ENCODE measurements around the gene INTS3.
A peak's percentile ranks its signal among the peaks of the same experiment; 100 is the strongest.

The INTS3 gene

DNA sequence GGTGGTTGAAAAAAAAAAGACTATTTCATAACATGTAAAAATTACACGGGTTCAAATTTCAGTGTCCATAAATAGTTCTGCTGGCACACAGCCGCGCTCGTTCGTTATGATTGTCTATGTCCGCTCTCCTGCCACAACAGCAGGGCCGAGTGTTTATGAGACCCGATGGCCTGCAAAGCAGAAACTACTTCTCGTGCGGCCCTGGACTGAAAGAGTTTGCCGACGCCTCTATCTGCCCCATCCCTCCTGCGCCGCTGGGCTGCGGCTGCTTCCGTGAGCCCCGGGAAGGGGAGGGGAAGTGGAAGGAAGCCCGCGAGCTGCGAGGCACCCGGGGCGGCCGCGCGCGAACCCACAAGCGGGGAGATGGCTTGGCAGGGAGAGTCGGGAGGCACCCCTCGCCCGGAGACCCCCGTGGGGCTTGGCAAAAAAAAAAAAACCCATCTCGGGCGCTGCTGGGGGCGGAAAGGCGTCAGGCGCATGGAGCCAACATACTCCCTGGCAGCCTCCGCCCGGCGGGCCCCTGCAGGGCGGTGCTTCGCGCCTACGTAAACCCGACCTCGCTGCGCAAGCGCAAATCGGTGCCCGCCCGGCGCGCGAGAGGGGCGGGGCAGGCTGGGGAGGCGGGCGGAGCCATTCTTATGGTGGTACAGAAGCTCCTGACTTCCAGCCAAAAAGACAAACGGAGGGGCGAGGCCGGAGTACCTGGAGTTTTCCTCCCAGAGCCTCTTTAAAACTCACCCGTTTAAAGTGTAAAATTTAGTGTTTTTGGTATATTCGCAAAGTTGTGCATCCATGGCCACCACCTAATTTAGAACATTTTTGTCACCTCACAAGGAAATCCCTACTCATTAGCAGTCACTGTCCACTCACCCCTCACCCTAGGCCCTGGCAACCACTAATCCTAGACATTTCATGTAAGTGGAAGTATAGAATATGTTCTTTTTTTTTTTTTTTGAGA, 55.7 kb downstream of the INTS3 start:
- peak overlapping the region; percentile 96 for H3K4me2 ChIP-seq
- no peaks in the 10 kb centered on the region for H4K20me1 ChIP-seq (ENCODE audit: insufficient read depth)
- no peaks in the 10 kb centered on the region for H3K36me3 ChIP-seq (ENCODE audit: insufficient read depth)
- H3K79me2 ChIP-seq (ENCODE audit: insufficient read depth, low read depth), result no peaks in the 10 kb centered on the region
- peaks cover 16% of the 10 kb centered on the region for H3K4me1 ChIP-seq (ENCODE audit: low read depth, poor library complexity, severe bottlenecking)
- peak overlapping the region; percentile 69 for H3K9ac ChIP-seq
- peak overlapping the region; percentile 86 for H2AFZ ChIP-seq (ENCODE audit: low read depth)
- H3K27ac ChIP-seq, result peak overlapping the region; percentile 62
- TF ChIP-seq, protein P1, sequence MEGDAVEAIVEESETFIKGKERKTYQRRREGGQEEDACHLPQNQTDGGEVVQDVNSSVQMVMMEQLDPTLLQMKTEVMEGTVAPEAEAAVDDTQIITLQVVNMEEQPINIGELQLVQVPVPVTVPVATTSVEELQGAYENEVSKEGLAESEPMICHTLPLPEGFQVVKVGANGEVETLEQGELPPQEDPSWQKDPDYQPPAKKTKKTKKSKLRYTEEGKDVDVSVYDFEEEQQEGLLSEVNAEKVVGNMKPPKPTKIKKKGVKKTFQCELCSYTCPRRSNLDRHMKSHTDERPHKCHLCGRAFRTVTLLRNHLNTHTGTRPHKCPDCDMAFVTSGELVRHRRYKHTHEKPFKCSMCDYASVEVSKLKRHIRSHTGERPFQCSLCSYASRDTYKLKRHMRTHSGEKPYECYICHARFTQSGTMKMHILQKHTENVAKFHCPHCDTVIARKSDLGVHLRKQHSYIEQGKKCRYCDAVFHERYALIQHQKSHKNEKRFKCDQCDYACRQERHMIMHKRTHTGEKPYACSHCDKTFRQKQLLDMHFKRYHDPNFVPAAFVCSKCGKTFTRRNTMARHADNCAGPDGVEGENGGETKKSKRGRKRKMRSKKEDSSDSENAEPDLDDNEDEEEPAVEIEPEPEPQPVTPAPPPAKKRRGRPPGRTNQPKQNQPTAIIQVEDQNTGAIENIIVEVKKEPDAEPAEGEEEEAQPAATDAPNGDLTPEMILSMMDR (conservative IDR thresholded peaks at IDR 0.05; ENCODE audit: low read depth, low read length), result no peak
- H3K4me3 ChIP-seq (IDR thresholded peaks at IDR 0.05; ENCODE audit: insufficient read depth, low read depth, low read length), result peak overlapping the region; percentile 100
- peaks cover 5% of the 10 kb centered on the region; the same call in 1 of the 2 replicates for H3K27me3 ChIP-seq (ENCODE audit: insufficient read depth, low read depth)

DNA sequence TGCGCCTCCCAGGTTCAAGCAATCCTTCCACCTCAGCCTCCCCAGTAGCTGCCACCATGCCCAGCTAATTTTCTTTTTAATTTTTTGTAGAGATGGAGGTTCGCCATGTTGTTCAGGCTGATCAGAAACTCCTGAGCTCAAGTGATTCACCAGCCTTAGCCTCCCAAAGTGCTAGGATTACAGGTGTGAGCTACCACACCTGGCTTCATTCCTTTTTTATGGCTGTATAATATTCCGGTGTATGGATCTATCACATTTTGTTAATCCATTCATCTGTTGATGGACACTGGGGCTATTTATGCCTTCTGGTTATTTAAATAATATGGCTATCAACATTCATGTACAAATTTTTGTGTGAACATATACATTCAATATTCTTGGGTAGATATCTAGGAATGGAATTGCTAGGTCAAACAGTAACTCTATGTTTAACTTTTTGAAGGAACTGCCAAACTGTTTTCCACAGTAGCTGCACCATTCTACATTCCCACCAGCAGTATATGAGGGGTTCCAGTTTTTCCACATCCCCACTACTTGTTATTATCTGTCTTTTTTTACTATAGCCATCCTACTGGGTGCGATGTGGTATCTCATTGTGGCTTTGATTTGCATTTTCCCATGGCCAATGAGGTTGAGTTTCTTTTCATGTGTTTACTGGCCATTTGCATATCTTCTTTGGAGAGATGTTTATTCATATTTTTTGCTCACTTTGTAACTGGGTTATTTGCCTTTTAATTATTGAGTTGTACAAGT, 58.4 kb downstream of the INTS3 start:
- no peaks in the 10 kb centered on the region for H3K79me2 ChIP-seq (ENCODE audit: insufficient read depth, low read depth)
- H3K27ac ChIP-seq, result no peak overlapping the region
- no peaks in the 10 kb centered on the region for H3K36me3 ChIP-seq (ENCODE audit: insufficient read depth)
- no peak overlapping the region for H3K4me2 ChIP-seq
- TF ChIP-seq, protein P1 (conservative IDR thresholded peaks at IDR 0.05; ENCODE audit: low read depth, low read length), result no peak
- peaks cover 35% of the 10 kb centered on the region for H3K4me1 ChIP-seq (ENCODE audit: low read depth, poor library complexity, severe bottlenecking)
- H3K9ac ChIP-seq, result no peak overlapping the region
- H4K20me1 ChIP-seq (ENCODE audit: insufficient read depth), result no peaks in the 10 kb centered on the region
- no peaks in the 10 kb centered on the region for H3K27me3 ChIP-seq (ENCODE audit: insufficient read depth, low read depth)
- no peak overlapping the region for H2AFZ ChIP-seq (ENCODE audit: low read depth)
- H3K4me3 ChIP-seq (IDR thresholded peaks at IDR 0.05; ENCODE audit: insufficient read depth, low read depth, low read length), result peak overlapping the region; percentile 59

DNA sequence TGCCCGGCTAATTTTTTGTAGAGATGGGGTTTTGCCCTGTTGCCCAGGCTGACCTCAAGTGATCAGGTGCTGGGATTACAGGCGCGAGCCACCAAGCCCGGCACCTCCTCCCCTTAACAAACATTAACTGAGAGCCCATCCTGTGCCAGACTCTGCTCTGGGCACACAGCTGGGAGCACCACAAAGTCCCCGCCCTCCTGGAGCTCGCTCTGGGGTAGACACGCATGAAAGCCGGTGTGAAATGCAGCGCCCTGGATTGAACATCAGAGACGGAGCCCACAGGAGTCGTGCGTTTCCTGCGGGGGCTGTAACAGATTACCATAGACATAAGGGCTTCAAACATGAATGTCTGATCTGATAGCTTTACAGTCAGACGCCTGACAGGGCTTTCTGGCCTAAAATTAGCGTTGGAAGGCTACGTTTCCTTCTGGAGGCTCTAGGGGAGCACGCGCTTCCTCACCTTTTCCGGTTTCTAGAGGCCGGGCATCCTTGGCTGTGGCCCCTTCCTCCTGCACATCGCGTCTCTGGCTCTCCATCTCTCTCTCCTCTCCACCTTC, 61.7 kb downstream of the INTS3 start:
- H3K4me2 ChIP-seq, result no peak overlapping the region; the same call in 1 of the 2 replicates
- H3K4me3 ChIP-seq (IDR thresholded peaks at IDR 0.05; ENCODE audit: insufficient read depth, low read depth, low read length), result no peak overlapping the region
- no peaks in the 10 kb centered on the region for H3K36me3 ChIP-seq (ENCODE audit: insufficient read depth)
- no peak overlapping the region for H2AFZ ChIP-seq (ENCODE audit: low read depth)
- no peak overlapping the region for H3K27ac ChIP-seq
- H3K4me1 ChIP-seq (ENCODE audit: low read depth, poor library complexity, severe bottlenecking), result peaks cover 35% of the 10 kb centered on the region
- H4K20me1 ChIP-seq (ENCODE audit: insufficient read depth), result no peaks in the 10 kb centered on the region
- TF ChIP-seq, protein P1 (conservative IDR thresholded peaks at IDR 0.05; ENCODE audit: low read depth, low read length), result no peak
- no peak overlapping the region for H3K9ac ChIP-seq
- peaks cover 9% of the 10 kb centered on the region; the same call in 1 of the 2 replicates for H3K27me3 ChIP-seq (ENCODE audit: insufficient read depth, low read depth)
- H3K79me2 ChIP-seq (ENCODE audit: insufficient read depth, low read depth), result no peaks in the 10 kb centered on the region

DNA sequence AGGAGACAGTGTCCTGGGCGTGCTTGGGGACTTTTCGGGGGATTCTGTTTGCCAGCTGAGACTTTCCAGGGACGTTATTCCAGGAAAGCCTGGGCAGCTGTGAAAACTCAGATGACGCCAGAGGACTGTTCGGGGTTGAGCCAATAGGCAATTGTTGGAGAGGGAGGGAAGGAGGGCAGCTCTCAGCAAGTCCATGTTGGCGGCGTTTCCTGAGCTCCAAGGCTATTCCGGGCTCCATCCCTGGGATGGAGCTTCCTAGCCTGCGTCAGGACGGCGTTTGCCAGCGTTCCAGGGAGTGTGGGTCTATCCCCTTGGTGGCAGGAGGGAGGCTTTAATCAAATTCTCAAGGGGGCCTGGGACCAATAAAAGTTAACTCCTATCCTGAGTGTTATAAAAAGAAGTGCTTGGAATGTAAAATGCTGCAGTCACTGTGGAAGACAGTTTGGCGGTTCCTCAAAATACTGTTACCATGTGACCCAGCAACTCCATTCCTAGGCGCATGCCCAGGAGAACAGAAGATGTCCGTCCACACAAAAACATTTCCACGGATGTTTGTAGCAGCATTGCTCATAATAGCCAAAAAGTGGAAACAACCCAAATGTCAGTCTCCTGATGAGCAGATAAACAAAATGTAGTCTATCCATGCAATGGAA, 62.6 kb downstream of the INTS3 start:
- no peaks in the 10 kb centered on the region for H3K36me3 ChIP-seq (ENCODE audit: insufficient read depth)
- TF ChIP-seq, protein P1 (conservative IDR thresholded peaks at IDR 0.05; ENCODE audit: low read depth, low read length), result 0 out of 2 replicates have a peak, but pooled peaks have one; percentile 12
- H3K27ac ChIP-seq, result peak overlapping the region; percentile 42
- H3K4me1 ChIP-seq (ENCODE audit: low read depth, poor library complexity, severe bottlenecking), result peaks cover 35% of the 10 kb centered on the region
- no peaks in the 10 kb centered on the region for H4K20me1 ChIP-seq (ENCODE audit: insufficient read depth)
- peak overlapping the region; percentile 78 for H3K4me2 ChIP-seq
- H3K27me3 ChIP-seq (ENCODE audit: insufficient read depth, low read depth), result peaks cover 9% of the 10 kb centered on the region; the same call in 1 of the 2 replicates
- peak overlapping the region; percentile 8; the same call in 1 of the 2 replicates for H3K9ac ChIP-seq
- H3K4me3 ChIP-seq (IDR thresholded peaks at IDR 0.05; ENCODE audit: insufficient read depth, low read depth, low read length), result peak overlapping the region; percentile 97
- no peaks in the 10 kb centered on the region for H3K79me2 ChIP-seq (ENCODE audit: insufficient read depth, low read depth)
- H2AFZ ChIP-seq (ENCODE audit: low read depth), result peak overlapping the region; percentile 60
